ENCODE measurements around the gene GARIN5A. TPM values are rescaled to one million over a fixed set of nuclear protein-coding genes. Genes with fewer than 3 reads are reported as not detected.

The GARIN5A gene
- total and polyA plus RNA-seq, 2 of the 8 experiments (the other 6 are each of a cell fraction or from before 2014, with no cell fraction given) = 9.1 to 18.5 TPM

- TF ChIP-seq CTCF (IDR thresholded peaks at IDR 0.05; ENCODE audit: control extremely low read depth in 1 of 3, insufficient read depth in 1 of 3, low read depth in 1 of 3, low read length in 3 of 3) (no peak), ATF2 (IDR thresholded peaks at IDR 0.05; ENCODE audit: low read length) (no peak)
Observed at GRCh38 chr19:50420808-50421207, 55.8 kb downstream of the GARIN5A start (continued).
